Femur (tissue), 1 donor: ENCODE results near the gene CTAGE4.
"Not testable (repeated sequence)": the region's sequence is repeated elsewhere in the genome, so short reads cannot be mapped to it uniquely, and the experiment has no call there.

ENCODE experiments used
- DNase-seq: peaks from one replicate; pipeline ENCODE4 v3.0.0-alpha.2; 2017

Gene CTAGE4, protein sequence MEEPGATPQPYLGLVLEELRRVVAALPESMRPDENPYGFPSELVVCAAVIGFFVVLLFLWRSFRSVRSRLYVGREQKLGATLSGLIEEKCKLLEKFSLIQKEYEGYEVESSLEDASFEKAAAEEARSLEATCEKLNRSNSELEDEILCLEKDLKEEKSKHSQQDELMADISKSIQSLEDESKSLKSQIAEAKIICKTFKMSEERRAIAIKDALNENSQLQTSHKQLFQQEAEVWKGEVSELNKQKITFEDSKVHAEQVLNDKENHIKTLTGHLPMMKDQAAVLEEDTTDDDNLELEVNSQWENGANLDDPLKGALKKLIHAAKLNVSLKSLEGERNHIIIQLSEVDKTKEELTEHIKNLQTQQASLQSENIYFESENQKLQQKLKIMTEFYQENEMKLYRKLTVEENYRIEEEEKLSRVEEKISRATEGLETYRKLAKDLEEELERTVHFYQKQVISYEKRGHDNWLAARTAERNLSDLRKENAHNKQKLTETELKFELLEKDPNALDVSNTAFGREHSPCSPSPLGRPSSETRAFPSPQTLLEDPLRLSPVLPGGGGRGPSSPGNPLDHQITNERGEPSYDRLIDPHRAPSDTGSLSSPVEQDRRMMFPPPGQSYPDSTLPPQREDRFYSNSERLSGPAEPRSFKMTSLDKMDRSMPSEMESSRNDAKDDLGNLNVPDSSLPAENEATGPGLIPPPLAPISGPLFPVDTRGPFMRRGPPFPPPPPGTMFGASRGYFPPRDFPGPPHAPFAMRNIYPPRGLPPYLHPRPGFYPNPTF

DNA sequence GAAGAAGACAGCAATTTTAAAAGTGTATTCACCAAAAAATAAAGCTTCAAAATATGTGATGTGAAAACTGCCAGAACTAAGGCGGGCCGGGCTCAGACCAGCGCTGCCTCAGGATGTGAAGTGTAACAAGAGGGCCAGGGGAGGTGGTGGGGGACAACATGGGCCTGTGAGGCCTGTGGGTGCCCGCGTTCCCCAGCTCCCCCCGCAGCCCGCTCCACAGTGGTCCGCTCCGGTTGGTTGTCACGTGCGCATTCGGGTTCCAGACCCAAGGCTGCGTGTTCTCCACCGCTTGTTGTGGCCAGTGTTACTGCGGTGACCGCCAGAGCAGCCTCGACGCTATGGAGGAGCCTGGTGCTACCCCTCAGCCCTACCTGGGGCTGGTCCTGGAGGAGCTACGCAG, at the start of gene CTAGE4:
Gene CTAGE4, plus strand, starts transcription at position 301 of the 400 bp plus-strand sequence. Its CDS starts 38 bp downstream, at position 339.
- not testable (repeated sequence) for DNase-seq

DNA sequence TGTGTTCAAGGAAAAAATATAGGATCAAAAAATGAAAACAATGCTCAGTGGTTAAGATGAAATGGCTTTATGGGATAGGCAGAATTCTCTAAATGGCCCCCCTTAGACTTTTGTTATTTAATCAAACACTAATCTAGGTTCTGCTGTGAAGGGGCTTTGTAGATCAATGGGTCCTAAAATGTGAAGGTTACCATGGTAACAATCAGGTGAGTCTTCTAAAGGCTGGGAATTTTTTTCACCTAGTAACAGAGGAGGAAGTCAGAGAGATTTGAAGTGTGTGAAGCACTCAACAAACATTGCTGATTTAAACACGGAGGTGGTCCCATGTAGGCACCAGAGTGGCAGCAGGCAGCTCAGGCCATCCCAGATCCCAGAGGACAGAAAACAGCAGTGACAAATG, 49.1 kb upstream of the CTAGE4 start:
- no peak for DNase-seq

DNA sequence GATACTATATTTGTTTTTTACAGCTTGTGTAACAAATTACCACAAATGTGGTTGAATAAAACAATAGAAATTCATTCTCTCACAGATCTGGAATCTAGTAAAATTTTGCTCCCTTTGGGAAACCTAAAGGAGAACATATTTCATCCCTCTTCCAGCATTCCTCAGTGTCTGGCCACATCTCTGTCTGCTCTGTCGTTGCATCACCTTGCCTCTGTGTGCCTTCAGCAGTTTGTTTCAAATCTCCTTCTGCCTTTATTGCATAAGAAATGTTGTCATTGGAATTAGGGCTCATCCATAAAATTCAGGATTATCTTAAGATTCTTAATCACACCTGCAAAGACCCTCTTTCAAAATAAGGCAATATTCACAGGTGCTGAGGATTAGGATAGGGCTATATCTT, 45.8 kb upstream of the CTAGE4 start:
- no peak for DNase-seq

DNA sequence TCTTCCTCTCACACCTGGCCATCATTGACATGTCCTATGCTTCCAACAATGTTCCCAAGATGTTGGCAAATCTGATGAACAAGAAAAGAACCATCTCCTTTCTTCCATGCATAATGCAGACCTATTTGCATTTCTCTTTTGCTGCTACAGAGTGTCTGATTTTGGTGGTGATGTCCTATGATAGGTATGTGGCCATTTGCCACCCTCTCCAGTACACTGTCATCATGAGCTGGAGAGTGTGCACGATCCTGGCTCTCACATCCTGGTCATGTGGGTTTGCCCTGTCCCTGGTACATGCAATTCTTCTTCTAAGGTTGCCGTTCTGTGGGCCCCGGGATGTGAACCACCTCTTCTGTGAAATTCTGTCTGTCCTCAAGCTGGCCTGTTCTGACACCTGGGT, 41.1 kb upstream of the CTAGE4 start:
- no peak for DNase-seq

DNA sequence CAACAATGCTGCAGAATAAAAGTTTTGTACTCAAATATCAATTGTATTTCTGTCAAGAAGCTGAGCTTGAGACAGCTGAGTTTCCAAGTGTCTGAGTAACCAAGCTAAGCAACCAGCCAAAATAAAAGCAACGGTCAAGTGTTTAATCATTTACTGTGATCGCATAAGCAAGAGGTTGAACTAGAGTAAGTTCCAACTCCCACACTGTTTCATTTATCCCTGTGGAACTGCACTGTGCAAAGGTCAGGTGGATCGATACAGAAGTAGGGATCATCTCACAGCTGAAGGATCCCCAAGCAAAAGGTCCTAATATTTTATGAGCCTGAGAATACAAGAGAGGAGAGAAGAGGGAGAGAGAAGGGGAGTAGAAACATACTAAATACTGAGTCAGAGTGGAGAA, 38.8 kb upstream of the CTAGE4 start:
- DNase-seq, result no peak

GRCh38 chr7:144148224-144148827, 34.9 kb upstream of the CTAGE4 start:
- DNase-seq, result no peak

DNA sequence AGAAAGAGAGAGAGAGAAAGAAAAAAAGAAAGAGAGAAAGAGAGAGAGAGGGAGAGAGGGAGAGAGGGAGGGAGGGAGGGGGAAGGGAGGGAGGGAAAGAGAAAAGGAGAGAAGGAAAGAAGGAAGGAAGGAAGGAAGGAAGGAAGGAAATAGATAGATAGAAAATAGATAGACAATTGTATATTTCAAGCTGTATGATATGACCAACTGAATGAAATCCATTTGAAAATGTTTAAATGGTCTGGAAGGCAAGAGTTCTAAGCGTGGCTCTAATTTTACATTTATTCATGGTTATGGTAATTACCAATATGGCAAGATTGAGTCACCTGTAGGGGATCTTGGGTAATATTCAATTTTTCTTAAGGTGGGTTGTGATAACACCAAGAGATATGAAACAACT, 24.4 kb upstream of the CTAGE4 start:
- DNase-seq, result no peak

- DNase-seq, result no peak
These were observed 18.5 kb upstream of the CTAGE4 start for GRCh38 chr7:144164784-144165183.

DNA sequence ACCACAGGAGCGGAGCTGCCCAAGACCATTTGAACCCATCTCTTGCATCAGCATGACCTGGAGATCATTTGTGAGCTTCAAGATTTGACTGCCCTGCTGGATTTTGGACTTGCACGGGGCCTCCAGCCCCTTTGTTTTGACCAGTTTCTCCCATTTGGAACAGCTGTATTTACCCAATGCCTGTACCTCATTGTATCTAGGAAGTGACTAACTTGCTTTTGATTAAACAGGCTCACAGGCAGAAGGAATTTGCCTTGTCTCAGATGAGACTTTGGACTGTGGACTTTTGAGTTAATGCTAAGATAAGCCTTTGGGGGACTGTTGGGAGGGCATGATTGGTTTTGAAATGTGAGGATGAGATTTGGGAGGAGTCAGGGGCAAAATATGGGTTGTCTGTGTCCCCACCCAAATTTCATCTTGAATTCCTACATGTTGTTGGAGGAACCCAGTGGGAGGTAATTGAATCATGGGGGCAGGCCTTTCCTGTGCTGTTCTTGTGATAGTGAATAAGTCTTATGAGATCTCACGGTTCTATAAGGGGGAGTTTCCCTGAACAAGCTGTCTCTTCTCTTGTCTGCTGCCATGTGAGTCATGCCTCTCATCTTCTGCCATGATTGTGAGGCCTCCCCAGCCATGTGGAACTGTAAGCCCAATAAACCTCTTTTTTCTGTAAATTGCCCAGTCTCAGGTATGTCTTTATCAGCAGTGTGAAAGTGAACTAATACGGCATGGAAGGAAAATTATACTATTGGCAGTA, 11.5 kb upstream of the CTAGE4 start:
- DNase-seq, result not testable (repeated sequence)

- DNase-seq, result no peak
These were observed 8.7 kb upstream of the CTAGE4 start for GRCh38 chr7:144174613-144175012.

GRCh38 chr7:144178380-144179164, 4.7 kb upstream of the CTAGE4 start:
- not testable (repeated sequence) for DNase-seq

- DNase-seq, result not testable (repeated sequence)
These were observed 4.1 kb upstream of the CTAGE4 start for GRCh38 chr7:144179165-144179479.

GRCh38 chr7:144187848-144188247, 4.6 kb downstream of the CTAGE4 start:
- DNase-seq, result not testable (repeated sequence)

- DNase-seq, result not testable (repeated sequence)
These were observed 5.4 kb downstream of the CTAGE4 start for GRCh38 chr7:144188578-144189171.

DNA sequence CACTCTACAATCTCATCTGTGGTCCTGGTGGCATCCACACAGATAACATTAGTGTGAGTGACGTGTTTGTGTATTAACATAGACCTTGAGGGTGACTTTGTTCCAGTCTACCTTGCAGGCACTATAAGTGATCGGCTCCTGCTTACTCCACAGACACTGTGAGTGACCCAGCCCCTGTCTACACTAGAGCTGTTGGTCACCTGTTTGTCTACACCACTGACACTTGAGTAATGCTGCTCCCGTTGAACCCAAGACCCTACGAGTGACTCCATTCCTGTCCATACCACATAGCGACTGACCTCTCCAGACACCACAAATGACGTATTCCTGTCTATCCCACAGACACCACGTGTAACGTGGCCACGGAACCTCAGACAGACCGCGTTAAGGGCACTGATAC, 10.5 kb downstream of the CTAGE4 start:
- DNase-seq, result not testable (repeated sequence)

DNA sequence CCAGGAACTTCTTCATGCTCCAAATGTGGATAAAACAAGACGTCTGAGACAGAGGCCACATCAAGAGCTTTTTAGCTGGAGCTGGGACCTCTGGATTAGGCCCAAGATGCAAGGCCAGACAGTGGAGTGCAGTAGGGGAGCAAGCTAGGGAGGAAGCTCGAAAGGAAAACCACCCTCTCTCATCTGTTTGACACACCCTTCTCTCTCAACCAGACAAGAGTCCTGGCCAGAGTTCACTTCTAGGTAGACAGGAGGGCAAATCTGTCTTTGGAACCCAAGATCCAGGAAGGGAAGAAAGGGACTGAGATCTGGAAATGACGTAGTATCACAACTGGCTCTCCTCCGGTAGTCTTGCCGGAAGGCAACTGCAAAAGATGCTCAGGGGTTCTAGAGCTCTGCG, 11.2 kb downstream of the CTAGE4 start:
- DNase-seq, result not testable (repeated sequence)

DNA sequence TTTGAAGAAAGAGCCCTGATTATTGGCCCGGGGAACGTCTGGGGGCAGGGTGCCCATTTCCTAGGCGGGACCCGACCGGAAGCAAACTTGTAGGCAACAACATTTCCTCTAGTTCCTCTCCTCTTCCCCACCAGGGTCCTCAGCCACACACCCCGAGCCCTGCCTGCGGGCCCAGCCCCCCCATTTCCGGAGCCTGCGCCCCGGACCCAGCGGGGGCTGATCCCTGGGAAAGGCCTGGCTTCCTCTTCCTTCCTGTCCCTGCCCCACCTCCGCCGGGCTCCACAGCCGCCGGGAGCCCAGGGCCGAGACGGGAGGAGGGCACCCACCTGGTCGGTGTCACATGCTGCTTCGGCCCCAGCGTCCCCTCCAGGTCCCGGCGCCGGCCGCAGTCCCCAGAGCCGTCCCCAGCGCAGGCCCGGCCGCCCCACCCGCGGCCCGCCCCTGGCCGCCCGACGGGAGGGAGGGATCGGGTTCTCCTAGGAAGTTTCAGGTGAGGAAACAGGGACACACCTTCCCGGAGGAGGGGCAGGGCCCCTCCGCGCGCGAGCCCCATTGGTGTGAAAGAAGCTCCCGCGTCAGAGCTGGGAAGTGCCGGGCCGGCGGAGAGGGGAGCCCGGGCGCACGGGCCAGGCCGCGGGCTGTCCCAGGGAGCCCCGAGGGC, 12.1 kb downstream of the CTAGE4 start, which contains the start of gene ARHGEF35:
Gene ARHGEF35, minus strand, starts transcription at position 622 of the 661 bp plus-strand sequence. CDS start 7,450 bp downstream, outside the sequence.
- not testable (repeated sequence) for DNase-seq

- not testable (repeated sequence) for DNase-seq
These were observed 15.7 kb downstream of the CTAGE4 start for GRCh38 chr7:144198934-144199333.

DNA sequence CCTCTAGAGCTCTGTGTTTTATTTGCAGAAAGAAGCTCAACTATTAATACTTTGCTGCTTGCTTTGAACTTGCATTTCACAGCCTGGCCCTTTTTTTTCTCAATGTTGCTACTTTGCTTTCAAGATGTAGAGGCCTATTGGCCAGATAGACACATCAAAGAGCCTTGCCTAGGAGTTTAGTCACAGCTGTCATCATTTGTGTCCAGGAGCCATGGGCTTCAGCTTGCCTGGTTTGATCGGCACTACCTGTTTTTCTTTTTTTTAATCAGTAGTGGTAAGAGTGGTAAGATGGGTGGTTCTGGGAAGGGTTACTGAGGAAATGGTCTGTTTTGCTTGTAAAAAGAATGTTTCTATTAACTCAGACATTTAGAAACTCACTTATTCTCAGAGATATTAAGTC, 18.7 kb downstream of the CTAGE4 start:
- DNase-seq, result not testable (repeated sequence)

DNA sequence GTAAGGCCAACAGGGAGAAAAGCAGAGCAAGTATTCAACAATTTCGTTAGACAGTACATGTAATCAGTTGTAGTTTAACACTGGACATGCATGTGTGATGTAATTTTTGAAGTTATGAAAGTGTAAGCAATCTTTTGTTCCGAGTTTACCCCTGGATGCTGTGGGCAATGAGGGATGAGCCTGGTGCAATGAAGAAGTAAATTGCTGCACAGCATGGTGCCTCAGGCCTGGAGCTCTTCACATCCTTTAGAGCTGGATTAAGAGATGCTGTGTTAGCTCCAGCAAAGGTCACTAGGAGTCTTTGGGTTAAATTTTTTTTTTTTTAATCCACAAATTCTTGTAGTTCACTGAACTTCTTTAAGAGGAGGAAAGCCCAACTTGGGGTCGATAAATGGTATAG, 19.8 kb downstream of the CTAGE4 start:
- DNase-seq, result not testable (repeated sequence)

DNA sequence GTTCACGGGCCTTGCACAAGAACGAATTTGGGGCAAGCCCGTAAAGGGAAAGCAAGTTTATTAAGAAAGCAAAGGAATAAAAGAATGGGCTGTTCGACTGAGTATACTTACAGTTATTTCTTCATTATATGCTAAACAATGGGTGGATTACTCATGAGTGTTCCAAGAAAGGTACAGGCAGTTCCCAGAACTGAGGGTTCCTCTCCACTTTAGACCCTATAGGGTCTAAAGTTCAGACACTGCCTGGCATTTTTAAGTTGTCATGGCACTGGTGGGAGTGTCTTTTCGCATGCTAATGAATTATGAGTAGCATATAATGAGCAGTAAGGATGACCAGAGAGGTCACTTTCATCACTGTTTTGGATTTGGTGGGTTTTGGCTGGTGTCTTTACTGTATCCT, 22.0 kb downstream of the CTAGE4 start:
- DNase-seq, result not testable (repeated sequence)
